Kidney glomerular epithelial cell (primary cell): ENCODE data around the gene FBXW7.
A peak's percentile ranks its signal among the peaks of the same experiment; 100 is the strongest.

Experiments
- DNase-seq: peaks from one replicate; lab custom pipeline; 2025; lab: John Stamatoyannopoulos, UW

The FBXW7 gene

DNA sequence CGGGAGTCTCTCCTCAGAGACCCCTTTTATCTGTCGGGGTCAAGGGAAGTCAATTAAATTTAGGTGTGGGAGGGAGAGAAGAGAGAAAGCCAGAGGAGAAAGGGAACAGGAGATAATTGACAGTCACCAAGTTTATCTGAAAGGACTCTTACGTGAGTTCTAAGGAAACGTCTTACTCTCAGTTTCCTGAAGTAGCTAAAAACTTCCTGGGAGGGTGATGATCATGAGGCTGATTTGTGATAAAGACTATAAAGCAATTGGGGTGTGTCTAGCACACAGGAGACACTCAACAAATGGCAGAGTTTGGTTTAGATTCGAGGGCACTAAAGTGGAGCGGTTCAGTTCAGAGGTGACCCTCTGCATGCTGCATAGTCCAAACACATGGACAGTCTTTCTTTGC is 254.1 kb downstream of the FBXW7 start:
- no peak for DNase-seq

DNA sequence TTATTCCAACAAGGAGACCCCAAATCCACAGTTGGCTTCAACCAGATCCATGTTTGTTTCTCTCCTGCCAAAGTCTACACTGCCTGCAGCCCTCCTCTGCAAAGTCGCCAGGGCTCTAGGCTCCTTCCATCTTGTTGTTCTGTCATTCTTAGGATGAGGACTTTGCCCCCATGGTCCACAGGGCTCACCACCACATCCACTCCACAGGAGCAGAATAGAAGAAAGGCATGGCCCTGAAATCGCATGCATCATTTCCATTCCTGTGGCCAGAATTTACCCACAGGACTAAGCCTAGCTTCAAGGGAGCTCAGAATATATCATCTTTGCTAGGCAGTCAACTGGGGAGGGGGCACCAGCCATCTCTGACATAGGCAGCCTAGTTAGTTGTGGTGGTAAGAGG is 254.7 kb downstream of the FBXW7 start:
- no peak for DNase-seq

DNA sequence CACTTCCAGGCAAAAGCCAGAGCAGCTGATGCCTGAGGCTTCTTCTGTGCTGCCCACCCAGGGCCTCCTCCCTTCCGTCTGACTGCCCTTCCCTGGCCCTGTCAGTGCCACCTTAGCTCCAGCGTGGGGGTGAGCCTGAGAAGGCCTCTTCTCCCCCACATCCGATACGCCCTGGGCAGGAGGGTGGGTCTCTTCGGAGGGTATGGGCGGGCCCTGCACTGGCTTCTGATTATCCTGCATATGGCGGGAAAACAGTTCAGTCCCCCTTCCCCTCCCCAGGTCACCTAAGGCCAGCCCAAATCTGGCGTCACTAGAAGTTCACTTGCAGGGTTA is 256.7 kb downstream of the FBXW7 start:
- no peak for DNase-seq

DNA sequence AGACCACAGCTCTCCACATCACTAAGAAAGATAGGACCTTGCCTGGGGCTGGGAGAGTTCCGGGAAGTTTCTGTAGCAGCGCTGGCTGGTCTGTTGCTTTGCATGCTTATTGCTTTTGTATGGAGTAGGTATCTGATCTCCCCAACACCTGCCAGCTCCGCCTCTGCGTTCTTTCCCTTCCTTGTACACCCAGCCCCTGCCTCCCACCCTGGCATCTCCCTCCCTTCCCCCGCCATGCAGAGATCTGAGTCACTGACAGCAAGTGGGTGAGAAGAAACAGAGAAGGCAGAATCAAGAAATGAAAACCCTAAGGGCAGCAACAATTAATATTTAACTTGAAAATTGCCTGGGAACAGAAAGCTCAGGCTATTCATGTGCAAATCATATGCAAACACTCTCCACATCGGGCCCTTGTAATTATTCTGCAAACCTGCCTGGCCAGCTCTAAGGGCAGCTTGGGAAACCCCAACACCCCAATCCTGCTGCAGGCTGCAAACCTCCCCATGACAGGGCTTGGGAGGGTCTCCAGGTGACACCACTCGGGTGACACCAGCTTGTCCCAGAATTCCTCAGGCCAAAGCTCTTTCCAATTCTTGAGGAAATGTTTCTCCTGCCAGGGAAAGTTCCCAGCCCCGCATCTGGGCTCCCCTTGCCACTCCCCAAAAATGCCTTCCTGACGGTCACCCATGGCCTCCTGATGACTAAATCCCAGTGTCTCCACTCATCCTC is 257.2 kb downstream of the FBXW7 start:
- DNase-seq: peak; percentile 53

DNA sequence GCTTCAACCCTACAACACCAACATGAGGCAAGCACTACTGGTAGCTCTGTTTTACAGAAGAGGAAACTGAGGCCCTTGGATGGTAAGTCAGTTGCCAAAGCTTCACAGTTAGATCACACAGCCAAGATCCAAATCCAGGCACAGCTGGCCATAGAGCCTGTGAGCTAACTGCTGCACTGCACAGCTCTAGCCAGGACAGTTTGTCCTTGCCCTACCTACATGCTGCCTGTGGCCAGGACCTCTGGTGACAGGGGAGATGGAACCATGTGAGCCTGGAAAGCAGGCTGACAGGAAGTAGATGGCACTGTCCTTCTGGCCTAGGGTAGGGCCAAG is 257.8 kb downstream of the FBXW7 start:
- DNase-seq: no peak

DNA sequence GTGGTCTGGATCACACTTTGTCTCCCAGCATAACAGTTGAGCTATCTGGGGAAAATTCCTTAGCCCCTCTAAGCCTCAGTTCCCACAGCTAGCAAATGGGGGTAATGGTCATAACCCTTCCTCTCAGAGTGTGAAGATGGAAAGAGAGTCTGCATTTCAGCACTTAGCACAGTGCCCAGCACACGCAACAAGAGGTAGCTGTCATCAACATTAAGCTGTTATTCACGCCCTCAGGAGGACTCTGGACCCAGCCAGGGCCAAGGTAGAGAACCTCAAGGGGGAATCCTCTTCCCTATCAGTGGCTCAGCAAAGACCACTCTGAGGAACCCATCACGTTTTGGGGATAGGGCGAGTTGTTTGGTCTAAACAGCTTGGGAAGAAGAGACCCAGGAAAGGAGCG is 258.6 kb downstream of the FBXW7 start:
- DNase-seq: no peak

DNA sequence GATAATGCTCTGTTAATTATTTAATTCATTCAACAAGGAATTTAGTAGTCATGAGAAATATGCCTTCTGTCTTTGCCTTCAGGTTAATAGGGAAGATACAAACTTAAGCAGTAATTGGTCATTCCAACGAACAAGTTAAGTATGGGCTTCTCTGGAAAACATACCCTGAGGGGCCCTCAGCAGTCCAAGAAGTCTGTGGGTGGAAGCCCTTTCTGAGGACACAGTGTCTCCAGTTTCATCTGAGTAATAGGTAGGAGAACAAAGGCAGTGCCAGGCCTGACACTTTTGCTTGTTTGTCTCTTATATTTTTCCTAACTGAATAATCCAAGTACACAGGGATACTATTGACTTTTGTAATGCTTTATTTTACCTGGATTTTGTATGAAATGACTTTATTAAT is 262.5 kb downstream of the FBXW7 start:
- DNase-seq: no peak
